IPS DF 4.7 (cell line): ENCODE results near the gene ABHD6.
"Not testable (repeated sequence)": the region's sequence is repeated elsewhere in the genome, so short reads cannot be mapped to it uniquely, and the experiment has no call there.

Experiments
- DNase-seq: peaks from one replicate; pipeline ENCODE4 v3.0.0-alpha.2; 2013; ENCODE audit warnings: low spot score; ENCODE audit errors: extremely low read depth

ABHD6 gene

DNA sequence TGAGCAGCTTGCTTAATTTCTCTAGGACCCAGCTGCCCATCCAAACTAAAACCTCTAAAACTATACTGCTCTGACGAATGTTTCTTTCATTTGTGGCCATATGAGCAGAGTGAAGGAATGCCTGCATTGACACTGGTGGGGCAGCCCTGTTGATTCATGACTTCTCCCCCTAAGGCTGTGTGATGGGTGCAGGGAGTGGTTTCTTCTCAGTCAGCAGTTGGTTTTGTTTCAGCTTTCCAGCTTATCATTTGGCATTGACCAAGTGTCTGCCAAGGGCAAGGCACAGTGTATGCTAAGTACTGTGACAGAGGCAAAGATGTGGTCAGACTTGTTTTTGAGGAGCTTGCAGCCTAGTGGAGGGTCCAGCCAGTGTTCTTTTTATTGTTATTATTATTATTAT is 4.7 kb downstream of the ABHD6 start:
- DNase-seq, result no peak

GRCh38 chr3:58242860-58243259 is 5.3 kb downstream of the ABHD6 start:
- DNase-seq, result not testable (repeated sequence)

- DNase-seq, result no peak
Measured at GRCh38 chr3:58243976-58244585, 6.5 kb downstream of the ABHD6 start.

- no peak for DNase-seq
Measured at GRCh38 chr3:58246148-58247047, 8.8 kb downstream of the ABHD6 start.

- DNase-seq, result no peak
Measured at GRCh38 chr3:58249358-58250092, 11.9 kb downstream of the ABHD6 start.

- DNase-seq, result no peak
Measured at GRCh38 chr3:58250093-58250707, 12.6 kb downstream of the ABHD6 start.

DNA sequence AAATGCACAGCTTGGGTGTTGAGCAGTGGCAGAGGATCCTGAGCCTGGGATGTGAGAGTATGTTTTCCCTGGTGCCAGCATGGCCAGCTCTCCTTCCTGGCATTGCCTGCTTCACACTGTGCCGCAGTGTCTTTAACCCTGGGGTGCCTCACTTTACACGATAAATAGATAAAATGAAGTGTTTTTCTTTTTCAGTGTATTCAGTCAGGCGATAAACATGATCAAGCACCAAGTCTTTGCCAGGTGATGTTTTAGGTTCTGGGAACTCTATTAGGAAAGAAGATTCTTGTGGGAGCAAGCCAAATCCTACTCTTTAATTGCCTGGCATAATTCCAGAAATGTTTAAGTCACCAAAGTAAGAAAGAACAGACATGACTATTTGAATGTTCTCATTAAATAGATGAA is 14.0 kb downstream of the ABHD6 start:
- DNase-seq, result no peak

DNA sequence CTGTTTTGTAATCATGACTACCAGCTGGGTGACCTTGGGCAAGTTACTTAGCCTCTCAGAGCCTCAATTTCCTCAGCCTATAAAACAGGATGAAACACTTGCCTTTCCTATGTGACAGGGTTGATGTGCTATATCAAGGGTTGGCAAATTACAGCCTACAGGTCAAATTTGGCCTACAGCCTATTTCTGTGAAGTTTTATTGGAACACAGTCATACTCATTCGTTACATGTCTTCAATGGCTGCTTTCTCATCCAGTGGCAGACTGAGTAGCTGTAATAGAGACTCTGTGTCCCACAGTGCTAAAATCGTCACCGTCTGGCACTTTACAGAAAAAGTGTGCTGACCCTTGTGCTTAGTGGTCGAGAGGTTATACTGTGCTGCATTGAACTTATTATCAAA is 16.6 kb downstream of the ABHD6 start:
- DNase-seq, result no peak

- DNase-seq, result no peak
Measured at GRCh38 chr3:58256061-58256460, 18.5 kb downstream of the ABHD6 start.

- DNase-seq, result no peak
Measured at GRCh38 chr3:58256511-58256910, 18.9 kb downstream of the ABHD6 start.

- DNase-seq, result no peak
Measured at GRCh38 chr3:58258392-58259055, 20.9 kb downstream of the ABHD6 start.

DNA sequence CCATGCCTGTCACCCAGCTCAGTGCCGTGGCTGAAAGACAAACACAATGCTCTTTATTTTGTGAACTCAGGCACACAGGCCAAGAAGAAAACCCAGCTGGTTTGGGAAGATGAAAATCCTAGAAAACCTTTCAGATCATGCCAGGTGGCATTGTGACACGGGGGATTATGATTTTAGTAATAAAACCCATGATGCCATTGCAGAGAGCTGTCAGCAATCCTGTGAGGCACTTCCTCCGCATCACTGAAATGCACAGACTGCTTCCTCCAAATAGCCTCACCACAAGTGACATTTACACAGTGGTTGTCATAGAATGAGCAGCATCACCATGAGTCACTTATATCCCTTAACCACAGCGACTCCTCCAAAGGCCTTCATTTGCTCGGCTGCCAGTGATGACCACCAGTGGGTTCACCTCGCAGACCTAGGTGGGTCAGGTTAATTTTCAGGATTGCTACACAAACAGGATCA is 22.7 kb downstream of the ABHD6 start:
- no peak for DNase-seq

- no peak for DNase-seq
Measured at GRCh38 chr3:58260733-58261132, 23.1 kb downstream of the ABHD6 start.

DNA sequence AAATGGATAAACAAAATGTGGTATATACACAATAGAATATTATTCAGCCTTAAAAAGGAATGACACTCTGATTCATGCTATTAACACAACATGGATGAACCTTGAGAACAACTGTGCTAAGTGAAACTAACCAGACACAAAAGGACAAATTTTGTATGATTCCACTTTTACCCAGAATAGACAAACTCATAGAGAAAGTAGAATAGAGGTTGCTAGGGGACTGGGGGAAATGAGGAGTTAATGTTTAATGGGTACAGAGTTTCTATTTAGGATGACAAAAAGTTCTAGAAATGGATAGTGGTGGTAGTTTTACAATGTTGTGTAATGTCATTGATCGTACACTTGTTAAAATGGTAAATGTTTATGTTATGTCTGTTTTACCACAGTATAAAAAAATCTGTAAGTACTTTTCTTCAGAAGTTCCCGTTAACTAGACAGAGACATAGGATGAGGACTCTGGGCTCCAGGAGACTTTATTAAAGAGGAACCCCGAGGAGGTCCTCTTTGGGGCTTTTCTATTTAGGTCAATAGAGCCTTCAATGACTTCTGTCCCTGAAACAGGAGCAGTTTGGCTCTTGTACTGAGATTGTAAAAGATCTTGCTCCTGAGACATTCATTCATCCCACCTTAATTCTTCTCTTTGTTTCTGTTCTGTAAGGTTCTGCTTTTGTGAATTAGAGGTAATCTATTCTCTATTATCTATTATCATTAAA is 24.5 kb downstream of the ABHD6 start:
- DNase-seq, result no peak

- DNase-seq, result no peak
Measured at GRCh38 chr3:58266577-58266976, 29.0 kb downstream of the ABHD6 start.

GRCh38 chr3:58267543-58267942 is 30.0 kb downstream of the ABHD6 start:
- not testable (repeated sequence) for DNase-seq

DNA sequence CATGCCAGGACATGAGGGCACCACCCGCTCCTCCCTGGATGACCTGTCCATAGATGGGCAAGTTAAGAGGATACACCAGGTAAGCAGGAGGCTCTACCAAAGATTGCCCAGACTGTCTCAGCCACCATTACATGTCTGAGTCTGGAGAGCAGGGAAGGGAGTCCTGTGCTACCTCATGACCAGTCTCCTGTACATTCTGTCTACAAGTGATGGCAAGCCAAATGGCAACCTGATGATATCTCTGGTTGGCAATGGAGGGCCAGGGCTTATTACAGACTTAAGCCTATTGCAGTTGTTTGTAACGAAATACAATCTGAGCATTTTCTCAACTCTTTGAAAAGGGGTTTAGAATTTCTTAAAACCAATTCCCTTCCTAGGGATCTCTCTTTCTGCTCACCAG is 31.8 kb downstream of the ABHD6 start:
- DNase-seq, result no peak

DNA sequence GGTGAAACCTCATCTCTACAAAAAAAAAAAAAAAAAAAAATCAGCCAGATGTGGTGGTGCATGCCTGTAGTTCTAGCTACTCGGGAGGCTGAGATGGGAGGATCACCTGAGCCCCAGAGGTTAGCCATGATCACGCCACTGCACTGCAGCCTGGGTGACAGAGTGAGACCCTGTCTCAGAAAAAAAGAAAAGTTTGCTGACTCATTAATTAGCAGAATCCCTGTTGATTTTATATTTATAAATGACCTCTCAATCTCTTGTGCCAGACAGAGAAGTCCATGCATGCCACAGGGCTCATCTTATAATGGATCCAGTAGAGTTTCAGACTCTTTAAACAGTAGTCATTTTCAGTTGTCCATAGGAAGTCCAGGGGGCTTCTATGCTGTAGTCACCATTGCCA is 32.9 kb downstream of the ABHD6 start:
- DNase-seq, result no peak

DNA sequence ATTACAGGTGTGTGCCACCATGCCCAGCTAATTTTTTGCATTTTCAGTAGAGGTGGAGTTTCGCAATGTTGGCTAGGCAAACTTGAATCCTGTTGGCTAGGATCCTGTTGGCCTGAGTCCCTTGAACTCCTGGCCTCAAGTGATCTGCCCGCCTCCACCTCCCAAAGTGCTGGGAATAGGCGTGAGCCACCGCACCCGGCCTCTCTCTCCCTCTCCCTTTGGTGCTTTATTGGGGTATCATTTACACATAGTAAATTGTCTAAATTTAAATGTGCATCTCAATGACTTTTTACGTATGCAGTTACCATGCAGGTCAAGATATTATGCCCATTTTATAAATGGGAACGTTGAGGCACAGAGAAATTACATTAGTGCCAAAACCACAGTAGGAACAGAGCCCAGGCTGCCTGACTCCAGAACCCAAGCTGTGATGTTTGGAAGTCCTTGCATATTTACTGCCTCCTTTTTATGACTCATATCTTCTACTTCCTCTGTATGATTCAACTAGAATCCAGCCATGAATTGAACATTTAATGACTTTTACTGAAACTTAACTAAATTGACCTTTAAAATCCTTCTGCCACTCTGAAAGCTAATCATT is 34.4 kb downstream of the ABHD6 start:
- no peak for DNase-seq

- no peak for DNase-seq
Measured at GRCh38 chr3:58272891-58273290, 35.3 kb downstream of the ABHD6 start.
